ENCODE results near the gene RASSF1.

The RASSF1 gene

DNA sequence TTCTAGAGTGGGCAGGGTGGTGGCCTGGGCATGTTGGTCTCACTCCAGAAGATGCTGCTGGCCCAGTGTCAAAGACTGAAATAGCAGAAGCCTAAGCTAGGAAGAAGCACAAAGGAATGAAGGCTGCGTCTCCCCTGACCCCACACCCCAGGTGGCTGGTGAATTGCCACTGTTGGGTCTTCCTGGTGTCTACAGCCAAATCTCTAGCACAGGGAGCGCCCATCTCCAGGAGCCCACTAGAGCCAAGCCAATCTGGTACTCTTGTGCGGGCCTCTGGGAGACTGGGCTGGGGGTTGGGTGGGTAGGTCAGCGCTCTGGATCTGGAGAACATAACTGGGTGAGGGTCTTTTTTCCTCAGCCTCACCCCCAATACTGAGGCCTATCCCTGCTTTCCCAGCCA lies 13.5 kb downstream of the RASSF1 start:
- TF ChIP-seq ZFX (IDR thresholded peaks at IDR 0.05) = no peak
- TF ChIP-seq, protein P1, sequence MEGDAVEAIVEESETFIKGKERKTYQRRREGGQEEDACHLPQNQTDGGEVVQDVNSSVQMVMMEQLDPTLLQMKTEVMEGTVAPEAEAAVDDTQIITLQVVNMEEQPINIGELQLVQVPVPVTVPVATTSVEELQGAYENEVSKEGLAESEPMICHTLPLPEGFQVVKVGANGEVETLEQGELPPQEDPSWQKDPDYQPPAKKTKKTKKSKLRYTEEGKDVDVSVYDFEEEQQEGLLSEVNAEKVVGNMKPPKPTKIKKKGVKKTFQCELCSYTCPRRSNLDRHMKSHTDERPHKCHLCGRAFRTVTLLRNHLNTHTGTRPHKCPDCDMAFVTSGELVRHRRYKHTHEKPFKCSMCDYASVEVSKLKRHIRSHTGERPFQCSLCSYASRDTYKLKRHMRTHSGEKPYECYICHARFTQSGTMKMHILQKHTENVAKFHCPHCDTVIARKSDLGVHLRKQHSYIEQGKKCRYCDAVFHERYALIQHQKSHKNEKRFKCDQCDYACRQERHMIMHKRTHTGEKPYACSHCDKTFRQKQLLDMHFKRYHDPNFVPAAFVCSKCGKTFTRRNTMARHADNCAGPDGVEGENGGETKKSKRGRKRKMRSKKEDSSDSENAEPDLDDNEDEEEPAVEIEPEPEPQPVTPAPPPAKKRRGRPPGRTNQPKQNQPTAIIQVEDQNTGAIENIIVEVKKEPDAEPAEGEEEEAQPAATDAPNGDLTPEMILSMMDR (conservative IDR thresholded peaks at IDR 0.05) = no peak
- H3K27ac ChIP-seq = peak overlapping the region; percentile 80

DNA sequence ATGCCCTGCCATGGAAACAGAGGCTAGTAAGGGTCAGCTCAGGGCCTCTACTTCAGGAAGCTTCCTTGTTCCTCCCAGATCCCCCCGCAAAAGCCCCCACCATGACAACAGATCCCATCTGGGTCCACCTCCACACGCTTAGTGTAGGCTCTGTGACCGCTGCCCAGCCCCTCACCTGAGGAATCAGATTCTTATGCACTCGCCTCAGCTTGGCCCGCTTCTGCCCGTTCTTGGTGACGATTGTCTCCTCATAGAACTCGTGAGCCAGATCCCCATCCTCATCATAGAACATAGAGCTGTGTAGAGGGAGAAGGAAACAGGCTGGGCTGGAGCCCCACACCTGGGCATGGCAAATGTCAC lies 14.5 kb downstream of the RASSF1 start:
- TF ChIP-seq, protein P1 (conservative IDR thresholded peaks at IDR 0.05) = no peak
- no peak for TF ChIP-seq ZFX (IDR thresholded peaks at IDR 0.05)

DNA sequence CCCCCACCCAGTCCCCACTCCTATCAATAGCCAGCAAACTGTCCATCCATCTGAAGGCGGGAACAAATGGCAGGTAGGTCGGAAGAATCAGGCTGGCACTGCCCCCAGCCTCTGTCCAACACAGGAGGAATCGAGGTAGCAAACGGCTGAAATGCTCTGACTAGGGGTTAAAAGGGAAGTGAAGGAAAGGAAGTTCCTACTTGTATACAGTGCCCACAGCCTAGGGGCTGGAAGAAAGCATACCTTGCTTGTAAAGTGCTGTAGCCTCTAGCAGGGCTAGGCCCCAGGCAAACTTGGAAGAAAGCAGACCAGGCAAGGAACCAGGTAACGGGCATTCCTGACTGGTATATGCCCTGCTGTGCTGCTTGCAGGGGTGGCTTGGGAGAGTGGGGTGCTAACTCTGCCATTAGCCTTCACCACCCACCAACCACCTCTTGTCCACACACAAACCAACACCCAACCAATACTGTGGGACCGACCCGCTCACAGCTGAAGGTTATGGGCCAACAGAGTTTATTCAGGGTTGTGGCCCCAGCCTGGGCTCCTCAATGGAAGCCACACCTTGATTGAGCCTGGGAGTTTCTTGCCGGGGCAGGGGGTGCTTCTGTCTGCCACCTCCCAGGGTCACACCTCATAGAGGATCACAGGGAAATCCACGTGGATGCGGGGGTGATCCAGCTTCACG lies 15.0 kb downstream of the RASSF1 start:
- no peak overlapping the region for H3K27ac ChIP-seq
- no peak for TF ChIP-seq ZFX (IDR thresholded peaks at IDR 0.05)

More for the DNA sequence above, 14.5 kb downstream of the RASSF1 start:
- no peak overlapping the region for H3K27ac ChIP-seq

DNA sequence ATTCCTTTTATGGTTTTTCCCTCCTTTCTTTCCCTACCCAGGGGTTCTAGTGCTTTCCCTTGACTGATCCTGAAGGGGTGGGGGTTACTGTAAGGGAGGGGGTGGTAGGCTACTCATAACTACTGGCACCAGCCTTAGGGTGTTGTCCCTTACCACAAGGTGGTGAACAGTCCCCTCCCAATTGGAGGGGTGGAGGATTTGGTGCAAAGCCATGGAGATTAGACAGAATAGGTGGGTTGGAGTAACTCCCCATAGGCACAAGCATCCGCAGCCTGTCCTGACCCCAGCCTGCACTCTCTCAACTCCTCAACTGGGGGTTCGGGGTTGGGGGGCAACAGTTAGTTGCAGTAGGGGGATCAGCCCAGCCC lies 15.5 kb downstream of the RASSF1 start:
- TF ChIP-seq, protein P1 (conservative IDR thresholded peaks at IDR 0.05) = no peak
- TF ChIP-seq ZFX (IDR thresholded peaks at IDR 0.05) = no peak
- no peak overlapping the region for H3K27ac ChIP-seq

DNA sequence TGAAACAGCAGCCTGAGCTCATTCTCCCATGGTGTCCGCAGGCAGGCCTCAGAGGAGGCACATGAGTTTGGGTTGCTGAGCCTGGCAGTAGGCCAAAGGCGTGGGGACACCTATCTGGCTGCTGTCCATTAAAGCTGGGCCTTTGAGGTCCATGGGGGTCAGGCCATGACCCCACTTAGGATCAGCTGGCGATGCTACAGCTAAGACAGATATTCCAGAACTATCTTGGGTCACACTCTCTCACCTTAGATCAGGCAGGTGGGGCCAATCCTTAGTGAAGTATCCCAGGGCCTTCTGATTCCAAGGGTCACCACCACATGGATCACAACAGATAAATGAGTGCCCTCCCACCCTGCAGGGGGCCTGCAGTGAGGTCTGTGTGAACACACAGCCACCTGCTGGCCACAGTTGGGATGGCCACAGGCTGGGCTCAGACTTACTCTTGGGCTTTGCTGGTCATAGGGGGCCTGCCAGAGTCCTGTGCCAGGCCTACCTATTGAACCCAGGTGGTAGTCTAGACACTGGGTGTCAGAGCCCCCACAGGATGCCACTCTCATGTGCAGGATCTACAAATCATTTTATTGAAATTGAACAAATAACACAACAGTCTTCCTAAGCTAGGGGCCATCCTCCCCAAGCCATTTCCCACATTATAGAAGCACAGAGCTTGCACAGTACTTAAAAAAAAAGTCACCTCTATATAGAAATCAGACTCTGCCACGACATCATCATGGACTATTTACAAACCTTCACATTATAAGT lies 16.1 kb downstream of the RASSF1 start:
- H3K27ac ChIP-seq = no peak overlapping the region
- TF ChIP-seq, protein P1 (conservative IDR thresholded peaks at IDR 0.05) = peak; percentile 87
- no peak for TF ChIP-seq ZFX (IDR thresholded peaks at IDR 0.05)

DNA sequence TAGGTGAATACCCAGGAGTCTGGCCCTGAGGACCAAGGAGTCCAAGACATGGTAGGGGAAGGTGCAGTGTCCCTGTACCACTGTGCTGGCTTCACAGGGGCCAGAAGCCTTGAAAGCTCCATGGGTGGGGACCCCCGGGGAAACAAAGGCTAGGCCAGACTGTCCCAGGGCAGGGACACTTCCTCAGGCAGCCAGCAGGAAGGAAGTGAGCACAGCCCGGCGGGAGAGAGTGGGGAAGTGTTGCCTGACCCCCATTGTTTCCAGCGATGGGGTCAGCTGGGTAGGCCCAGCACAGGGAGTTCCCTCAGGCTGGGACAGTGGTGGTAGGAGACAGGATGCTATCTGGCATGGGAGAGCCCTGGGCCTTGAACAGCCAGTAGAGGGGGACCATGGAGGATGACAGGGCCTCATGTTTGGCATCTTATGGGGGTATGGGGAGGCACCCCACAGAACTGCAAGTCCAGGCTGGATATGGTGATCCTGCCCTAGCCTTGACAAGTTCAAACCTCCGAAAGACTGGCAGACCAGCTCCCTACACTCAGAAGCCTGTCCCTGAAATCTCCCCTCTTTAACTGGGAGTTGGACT lies 16.9 kb downstream of the RASSF1 start:
- no peak overlapping the region for H3K27ac ChIP-seq
- TF ChIP-seq ZFX (IDR thresholded peaks at IDR 0.05) = no peak
- TF ChIP-seq, protein P1 (conservative IDR thresholded peaks at IDR 0.05) = no peak

DNA sequence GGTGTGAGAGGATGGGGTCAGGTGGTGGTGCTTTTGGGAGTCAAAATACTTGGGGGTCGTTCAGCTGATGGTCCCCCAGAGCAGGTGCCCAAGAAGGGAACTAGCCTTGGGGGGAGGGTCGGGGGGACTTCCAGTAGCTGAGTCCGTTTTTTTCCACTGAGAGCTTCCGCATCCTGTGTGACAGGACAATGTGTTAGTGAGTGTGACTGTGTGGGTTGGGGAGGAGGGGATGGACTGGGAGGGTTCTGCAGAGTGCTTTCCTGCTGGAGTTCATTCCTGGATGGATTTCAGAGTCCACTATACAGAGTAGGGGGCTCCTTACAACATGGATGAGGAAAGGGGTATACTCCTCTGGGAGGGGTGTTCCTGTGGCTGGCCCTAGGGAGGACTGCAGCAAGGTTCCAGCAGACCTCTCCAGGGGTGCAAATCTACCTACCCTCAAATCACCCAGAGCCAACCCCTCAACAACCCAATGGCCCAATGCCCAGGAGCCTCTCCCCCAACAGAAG lies 17.5 kb downstream of the RASSF1 start:
- TF ChIP-seq, protein P1 (conservative IDR thresholded peaks at IDR 0.05) = no peak
- TF ChIP-seq ZFX (IDR thresholded peaks at IDR 0.05) = no peak
- no peak overlapping the region for H3K27ac ChIP-seq
